Activated T-helper 2 cell treated with anti-CD3 and anti-CD28 coated beads, Interferon-gamma antibody, Interleukin-2, Interleukin-4, amounts not matched to agents 10 μg/mL and 5 μg/mL and 100 μg/mL, durations not matched to agents 14 hours and 24 hours and 36 hours (primary cell): Measurements from ENCODE around the gene AHCYL1. TPM values are rescaled to one million over a fixed set of nuclear protein-coding genes. Genes with fewer than 3 reads are reported as not detected.
"Not testable (repeated sequence)": the region's sequence is repeated elsewhere in the genome, so short reads cannot be mapped to it uniquely, and the experiment has no call there.

ENCODE experiments used
- DNase-seq: peaks from one replicate; pipeline ENCODE4 v3.0.0; 2021; ENCODE audit warnings: low spot score
- H3K27ac Mint-ChIP-seq: one replicate; pipeline ENCODE4 v1.8.0; 2021; ENCODE audit warnings: mixed read lengths
- H3K27me3 Mint-ChIP-seq: one replicate; pipeline ENCODE4 v1.8.0; 2021; ENCODE audit warnings: low read depth, mixed read lengths
- H3K36me3 Mint-ChIP-seq: one replicate; pipeline ENCODE4 v1.8.0; 2021; ENCODE audit warnings: low read depth, mixed read lengths
- H3K4me1 Mint-ChIP-seq: one replicate; pipeline ENCODE4 v1.8.0; 2021; ENCODE audit warnings: low read depth, mixed read lengths
- H3K4me3 Mint-ChIP-seq: one replicate; pipeline ENCODE4 v1.8.0; 2021; ENCODE audit warnings: low read depth, mild to moderate bottlenecking, moderate library complexity, mixed read lengths
- H3K9me3 Mint-ChIP-seq: one replicate; pipeline ENCODE4 v1.8.0; 2021; ENCODE audit warnings: mixed read lengths
- intact Hi-C: fragments of 100-400 bp; cut with micrococcal nuclease; formaldehyde crosslinking; loops from one replicate; pipeline ENCODE4 v1.15.1; 2023
- total RNA-seq: library from RNA; stranded (reverse); gene quantifications from 2 replicates; pipeline ENCODE4 v1.2.3, GENCODE V29; 2022

AHCYL1 gene
- total RNA-seq, result 85.8 and 86.5 TPM in 2 replicates

DNA sequence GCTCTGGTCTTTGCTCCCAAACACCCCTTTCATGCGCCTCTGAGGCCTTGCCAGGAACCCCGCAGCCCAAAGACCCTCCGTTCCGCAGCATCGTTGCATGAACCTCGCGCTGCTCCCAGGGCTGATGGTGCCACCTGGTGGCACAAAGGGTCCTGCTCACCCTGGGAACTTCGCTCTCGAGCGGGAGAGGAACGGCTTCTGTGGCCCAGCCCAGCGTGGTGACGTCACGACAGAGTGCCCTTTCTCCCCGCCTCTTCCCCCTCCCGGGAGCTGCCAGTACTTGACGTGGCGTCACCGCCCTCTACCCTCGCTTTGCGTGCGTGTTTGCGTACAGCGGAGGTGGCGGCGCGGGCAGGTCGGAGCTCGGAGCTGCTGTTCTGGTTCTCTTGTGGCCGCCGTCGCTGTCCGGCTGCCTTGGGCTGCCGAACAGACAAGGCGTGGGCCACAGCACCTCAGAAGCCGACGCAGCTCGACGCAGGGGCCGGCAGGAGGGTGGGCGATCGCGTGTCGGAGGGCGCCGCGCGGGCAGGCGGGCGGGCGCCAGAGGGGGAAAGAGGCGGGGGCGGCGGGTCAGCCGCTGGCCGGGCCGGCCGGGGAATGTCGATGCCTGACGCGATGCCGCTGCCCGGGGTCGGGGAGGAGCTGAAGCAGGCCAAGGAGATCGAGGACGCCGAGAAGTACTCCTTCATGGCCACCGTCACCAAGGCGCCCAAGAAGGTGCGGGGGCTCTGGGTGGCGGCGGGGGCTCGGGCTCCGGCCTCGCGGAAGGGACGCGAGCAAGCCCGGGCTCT is at the start of gene AHCYL1:
AHCYL1 (plus strand) TSS at position 310 of the 791 bp plus-strand sequence; CDS start at position 598, 288 bp downstream.
- Mint-ChIP-seq H3K36me3 (peaks cover 26% of the 10 kb centered on the region), H3K9me3 (no peaks in the 10 kb centered on the region), H3K27me3 (no peaks in the 10 kb centered on the region), H3K4me3 (peak within 1 kb of the TSS; percentile 97), H3K4me1 (peaks cover 42% of the 10 kb centered on the region), H3K27ac (peak within 1 kb of the TSS; percentile 97)
- DNase-seq, result peak; percentile 99
- intact Hi-C loops, result loop anchor here (1.0 kb wide), 5 partner anchors 74 to 436 kb away; partner anchors contain the start of genes CSF1 and GNAI3

- Mint-ChIP-seq H3K4me3 (no peak overlapping the region), H3K4me1 (peaks cover 7% of the 10 kb centered on the region), H3K27me3 (peaks cover 3% of the 10 kb centered on the region), H3K36me3 (peaks cover 6% of the 10 kb centered on the region), H3K9me3 (peaks cover 22% of the 10 kb centered on the region), H3K27ac (no peak overlapping the region)
- intact Hi-C loops, result no loop called here
- DNase-seq, result no peak
These were observed 49.1 kb upstream of the AHCYL1 start for GRCh38 chr1:109935451-109935900.

DNA sequence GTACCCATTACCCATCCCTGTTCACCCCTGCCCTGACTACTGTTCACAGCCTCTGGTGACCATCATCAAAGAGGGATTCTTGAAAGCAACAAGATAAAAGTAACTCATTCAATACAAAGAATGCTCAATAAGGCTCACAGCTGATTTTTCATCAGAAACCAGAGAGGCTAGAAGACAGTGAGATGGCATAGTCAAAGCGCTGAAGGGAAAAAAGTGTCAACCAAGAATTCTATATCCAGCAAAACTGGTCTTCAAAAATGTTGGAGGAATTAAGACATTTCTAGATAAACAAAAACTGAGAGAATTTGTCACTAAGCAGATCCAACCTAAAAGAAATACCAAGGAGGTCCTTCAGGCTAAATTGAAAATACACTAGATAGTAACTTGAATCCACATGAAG is 46.8 kb upstream of the AHCYL1 start:
- peaks cover 7% of the 10 kb centered on the region for H3K4me1 Mint-ChIP-seq
- intact Hi-C loops, result no loop called here
- H3K9me3 Mint-ChIP-seq, result peaks cover 22% of the 10 kb centered on the region
- peaks cover 4% of the 10 kb centered on the region for H3K36me3 Mint-ChIP-seq
- H3K4me3 Mint-ChIP-seq, result no peak overlapping the region
- peaks cover 4% of the 10 kb centered on the region for H3K27me3 Mint-ChIP-seq
- no peak for DNase-seq
- no peak overlapping the region for H3K27ac Mint-ChIP-seq

GRCh38 chr1:109938556-109938955 is 46.0 kb upstream of the AHCYL1 start:
- Mint-ChIP-seq H3K9me3 (peaks cover 22% of the 10 kb centered on the region), H3K36me3 (peaks cover 4% of the 10 kb centered on the region), H3K4me1 (peaks cover 5% of the 10 kb centered on the region), H3K27me3 (peaks cover 8% of the 10 kb centered on the region), H3K4me3 (no peak overlapping the region), H3K27ac (no peak overlapping the region)
- intact Hi-C loops, result no loop called here
- no peak for DNase-seq

- Mint-ChIP-seq H3K27me3 (peaks cover 7% of the 10 kb centered on the region), H3K4me1 (peaks cover 4% of the 10 kb centered on the region), H3K36me3 (no peaks in the 10 kb centered on the region), H3K27ac (no peak overlapping the region), H3K4me3 (no peak overlapping the region), H3K9me3 (peaks cover 13% of the 10 kb centered on the region)
- no peak for DNase-seq
- intact Hi-C loops, result no loop called here
These were observed 42.1 kb upstream of the AHCYL1 start for GRCh38 chr1:109942434-109942833.

GRCh38 chr1:109944541-109944940 is 40.0 kb upstream of the AHCYL1 start:
- Mint-ChIP-seq H3K27ac (no peak overlapping the region), H3K36me3 (no peaks in the 10 kb centered on the region), H3K4me3 (no peak overlapping the region), H3K9me3 (peaks cover 1% of the 10 kb centered on the region), H3K4me1 (peaks cover 7% of the 10 kb centered on the region), H3K27me3 (peaks cover 11% of the 10 kb centered on the region)
- intact Hi-C loops, result no loop called here
- no peak for DNase-seq

DNA sequence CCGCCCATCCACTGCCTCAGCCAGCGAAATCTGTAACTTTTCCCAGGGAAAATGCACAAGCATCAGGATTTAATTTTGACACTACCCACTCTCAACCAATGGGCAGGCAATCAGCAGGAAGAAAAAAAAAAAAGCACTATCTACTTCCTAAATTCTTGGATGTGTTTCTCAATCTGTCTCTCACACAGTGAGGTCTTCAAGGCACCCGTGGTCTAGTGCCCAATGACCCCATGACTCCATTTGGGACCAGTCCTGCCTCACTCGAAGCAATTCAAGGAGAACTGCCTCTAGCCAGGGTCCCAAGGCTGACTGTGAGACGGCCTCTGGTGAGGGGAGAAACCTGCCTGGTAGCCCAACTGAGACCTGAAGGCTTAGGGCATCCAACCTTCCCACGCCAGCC is 38.1 kb upstream of the AHCYL1 start:
- DNase-seq, result no peak
- peaks cover 7% of the 10 kb centered on the region for H3K4me1 Mint-ChIP-seq
- intact Hi-C loops, result no loop called here
- no peak overlapping the region for H3K4me3 Mint-ChIP-seq
- no peak overlapping the region for H3K27ac Mint-ChIP-seq
- no peaks in the 10 kb centered on the region for H3K36me3 Mint-ChIP-seq
- H3K9me3 Mint-ChIP-seq, result no peaks in the 10 kb centered on the region
- H3K27me3 Mint-ChIP-seq, result peaks cover 11% of the 10 kb centered on the region

GRCh38 chr1:109947582-109948284 is 36.8 kb upstream of the AHCYL1 start:
- H3K27me3 Mint-ChIP-seq, result peaks cover 10% of the 10 kb centered on the region
- intact Hi-C loops, result no loop called here
- no peaks in the 10 kb centered on the region for H3K9me3 Mint-ChIP-seq
- no peak overlapping the region for H3K27ac Mint-ChIP-seq
- no peaks in the 10 kb centered on the region for H3K36me3 Mint-ChIP-seq
- peaks cover 7% of the 10 kb centered on the region for H3K4me1 Mint-ChIP-seq
- H3K4me3 Mint-ChIP-seq, result no peak overlapping the region
- no peak for DNase-seq

- H3K4me3 Mint-ChIP-seq, result no peak overlapping the region
- no peak overlapping the region for H3K27ac Mint-ChIP-seq
- intact Hi-C loops, result no loop called here
- no peak for DNase-seq
- peaks cover 7% of the 10 kb centered on the region for H3K27me3 Mint-ChIP-seq
- no peaks in the 10 kb centered on the region for H3K36me3 Mint-ChIP-seq
- H3K4me1 Mint-ChIP-seq, result peaks cover 7% of the 10 kb centered on the region
- H3K9me3 Mint-ChIP-seq, result no peaks in the 10 kb centered on the region
These were observed 36.3 kb upstream of the AHCYL1 start for GRCh38 chr1:109948285-109948630.

DNA sequence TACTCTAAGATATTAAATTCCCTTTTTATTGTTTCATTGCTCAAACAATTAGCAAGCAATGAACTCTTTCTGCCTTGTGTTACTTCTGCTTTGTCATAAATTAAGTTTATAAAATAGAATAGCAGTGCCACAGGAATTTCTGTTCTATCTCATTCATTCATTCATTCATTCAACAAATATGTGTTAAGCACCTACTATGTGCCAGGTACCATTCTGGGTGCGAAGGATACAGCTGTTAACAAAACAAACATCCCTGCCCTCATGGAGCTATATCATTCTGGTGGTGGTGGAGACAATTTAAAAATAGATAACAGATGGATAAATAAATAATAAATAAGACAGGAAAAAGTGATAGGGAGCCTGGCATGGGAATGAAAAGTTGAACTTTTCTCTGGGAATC is 34.5 kb upstream of the AHCYL1 start:
- DNase-seq, result no peak
- no peaks in the 10 kb centered on the region for H3K9me3 Mint-ChIP-seq
- peaks cover 3% of the 10 kb centered on the region for H3K4me1 Mint-ChIP-seq
- intact Hi-C loops, result no loop called here
- H3K36me3 Mint-ChIP-seq, result no peaks in the 10 kb centered on the region
- H3K27ac Mint-ChIP-seq, result no peak overlapping the region
- peaks cover 4% of the 10 kb centered on the region for H3K27me3 Mint-ChIP-seq
- no peak overlapping the region for H3K4me3 Mint-ChIP-seq

DNA sequence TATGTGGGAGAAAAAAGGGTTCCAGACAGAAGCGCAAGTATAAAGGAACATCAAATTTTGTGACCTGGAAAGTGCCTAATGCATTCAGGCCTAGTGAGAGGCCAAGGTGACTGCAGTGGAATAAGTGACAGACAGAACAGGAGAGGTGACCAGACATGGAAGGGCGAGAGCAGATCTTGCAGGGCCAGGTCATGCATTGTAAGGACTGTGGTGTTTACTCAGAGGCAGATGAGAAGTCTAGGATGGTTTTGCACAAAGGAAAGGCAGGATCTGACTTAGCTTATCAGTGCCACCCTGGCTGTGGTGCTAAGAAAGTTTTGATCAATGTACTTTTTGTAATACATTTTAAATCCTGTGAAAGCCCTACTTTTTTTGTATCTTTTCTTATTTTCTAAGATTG is 34.1 kb upstream of the AHCYL1 start:
- Mint-ChIP-seq H3K27me3 (peaks cover 4% of the 10 kb centered on the region), H3K9me3 (no peaks in the 10 kb centered on the region), H3K27ac (no peak overlapping the region), H3K4me3 (no peak overlapping the region), H3K36me3 (no peaks in the 10 kb centered on the region), H3K4me1 (peaks cover 3% of the 10 kb centered on the region)
- intact Hi-C loops, result no loop called here
- no peak for DNase-seq

- H3K4me1 Mint-ChIP-seq, H3K36me3 Mint-ChIP-seq, H3K4me3 Mint-ChIP-seq, H3K27ac Mint-ChIP-seq, H3K9me3 Mint-ChIP-seq, intact Hi-C loops, H3K27me3 Mint-ChIP-seq, DNase-seq: not testable (repeated sequence)
These were observed 33.1 kb upstream of the AHCYL1 start for GRCh38 chr1:109951501-109951900.

DNA sequence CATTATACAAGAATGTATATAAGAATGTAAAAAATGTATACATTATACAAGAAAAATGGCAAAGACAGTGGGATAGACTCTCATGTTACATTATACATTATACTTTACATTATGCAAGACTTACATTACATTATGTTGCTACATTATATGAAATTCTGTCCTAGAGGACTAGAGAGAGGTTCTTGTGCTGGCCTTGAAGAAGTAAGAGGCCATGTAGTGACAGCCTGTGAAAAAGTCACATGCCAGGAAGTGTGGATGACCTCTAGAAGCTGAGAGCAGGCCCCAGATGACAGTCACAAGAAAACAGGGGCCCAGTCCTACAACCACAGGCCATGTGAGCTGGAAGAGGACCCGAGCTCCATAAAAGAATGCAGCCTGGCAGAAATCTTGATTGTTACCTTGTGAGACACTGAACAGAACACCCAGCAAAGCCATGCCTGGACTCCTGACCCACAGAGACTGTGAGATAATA is 30.5 kb upstream of the AHCYL1 start:
- H3K27me3 Mint-ChIP-seq, result peaks cover 11% of the 10 kb centered on the region
- DNase-seq, result no peak
- intact Hi-C loops, result no loop called here
- no peaks in the 10 kb centered on the region for H3K4me1 Mint-ChIP-seq
- no peaks in the 10 kb centered on the region for H3K9me3 Mint-ChIP-seq
- no peak overlapping the region for H3K4me3 Mint-ChIP-seq
- H3K36me3 Mint-ChIP-seq, result no peaks in the 10 kb centered on the region
- no peak overlapping the region for H3K27ac Mint-ChIP-seq
